ENCODE data around the gene UCN. TPM values are rescaled to one million over a fixed set of nuclear protein-coding genes. Genes with fewer than 3 reads are reported as not detected.

The UCN gene
- total RNA-seq, 2 experiments from 2014 or later = 2.2 to 2.6 TPM

DNA sequence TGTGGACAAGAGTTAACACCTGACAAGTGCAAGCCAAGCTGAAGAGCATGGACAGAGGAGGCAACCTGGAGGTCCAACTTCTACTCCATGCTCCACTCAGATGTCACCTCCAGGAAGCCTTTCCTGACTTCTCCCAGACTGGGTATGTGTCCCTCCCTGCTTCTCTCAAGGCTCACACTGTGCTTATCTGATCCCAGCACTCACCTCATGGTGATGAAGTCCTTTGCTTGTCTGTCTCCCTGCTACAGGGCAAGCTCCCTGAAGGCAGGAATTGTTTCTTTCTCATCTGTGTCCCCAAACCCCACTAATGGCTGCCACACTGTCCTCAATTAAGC lies 42.7 kb downstream of the UCN start:
- peaks cover 40% of the 10 kb centered on the region for H3K27me3 Mint-ChIP-seq (ENCODE audit: low read depth)
- no peaks in the 10 kb centered on the region for H3K36me3 Mint-ChIP-seq (ENCODE audit: low read depth)
- no peak overlapping the region for H3K4me3 Mint-ChIP-seq
- peaks cover 26% of the 10 kb centered on the region for H3K4me1 Mint-ChIP-seq (ENCODE audit: low read depth)
- DNase-seq (no peak), ATAC-seq (no peak)
- H3K9me3 Mint-ChIP-seq (ENCODE audit: insufficient read depth) = no peaks in the 10 kb centered on the region
- ChIA-PET POLR2A (interaction anchor here (0.9 to 1.4 kb wide), 2 partner anchors 14 to 214 kb away, joined by 3 read pairs; partner anchors contain the start of gene AGBL5), CTCF (interaction anchor here (1.1 to 6.1 kb wide), 11 partner anchors 8 to 179 kb away, joined by 3 to 90 read pairs (median 4); partner anchors contain the start of genes KHK and TRIM54)
- H3K27ac Mint-ChIP-seq = no peak overlapping the region

DNA sequence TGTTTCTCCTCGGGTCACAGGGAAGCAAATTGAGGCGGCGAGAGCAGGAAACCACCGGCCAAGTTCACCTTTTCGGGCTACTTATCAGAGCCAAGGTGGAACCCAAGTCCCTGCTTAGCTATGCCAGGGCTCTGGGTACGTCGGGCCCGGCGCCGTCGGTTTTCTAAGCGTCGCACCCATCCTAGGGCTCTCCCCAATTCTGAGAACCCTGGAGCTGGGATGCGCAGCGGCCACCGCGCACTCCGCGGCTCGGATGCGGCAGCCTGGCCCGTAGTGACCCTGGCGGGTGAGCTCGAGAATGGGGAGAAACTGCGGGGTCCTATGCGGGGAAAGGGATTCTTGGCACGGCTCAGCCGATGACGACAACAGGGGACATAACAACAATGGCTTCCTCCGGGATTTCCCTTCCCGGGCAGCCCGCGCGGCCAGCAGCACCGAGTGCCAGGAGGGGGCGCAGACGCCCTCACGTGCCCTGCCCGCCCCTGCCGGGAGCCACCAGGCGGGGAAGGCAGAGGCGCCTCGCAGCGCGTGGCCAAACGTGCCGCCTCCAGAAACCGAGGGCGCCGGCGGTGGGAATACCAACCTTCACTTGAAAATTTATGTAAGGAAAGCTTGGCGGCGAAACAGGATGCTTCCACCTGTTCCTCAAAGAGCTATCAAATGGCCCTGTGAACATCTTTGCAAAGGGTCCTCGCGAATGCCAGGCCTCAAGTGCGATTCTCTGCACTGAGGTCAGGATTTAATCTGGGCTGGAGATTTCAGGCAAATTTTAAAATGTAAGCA lies 43.3 kb downstream of the UCN start:
- H3K36me3 Mint-ChIP-seq (ENCODE audit: low read depth) = no peaks in the 10 kb centered on the region
- ATAC-seq = peak; percentile 50

GRCh38 chr2:27264253-27264752 lies 43.9 kb downstream of the UCN start:
- Mint-ChIP-seq H3K27me3 (ENCODE audit: low read depth) (peaks cover 42% of the 10 kb centered on the region), H3K36me3 (ENCODE audit: low read depth) (no peaks in the 10 kb centered on the region), H3K4me1 (ENCODE audit: low read depth) (peaks cover 26% of the 10 kb centered on the region), H3K27ac (no peak overlapping the region), H3K9me3 (ENCODE audit: insufficient read depth) (no peaks in the 10 kb centered on the region), H3K4me3 (peak overlapping the region; percentile 76)
- ATAC-seq (peak; percentile 45), DNase-seq (no peak)
- POLR2A ChIA-PET = interaction anchor here (0.6 to 2.3 kb wide), 2 partner anchors 16 to 20 kb away, joined by 4 to 7 read pairs; no protein-coding TSS in a partner anchor
- CTCF ChIA-PET = interaction anchor here (1.0 to 6.1 kb wide), 11 partner anchors 8 to 165 kb away, joined by 3 to 90 read pairs (median 4); partner anchors contain the start of genes NRBP1, PREB and TRIM54

More for the DNA sequence above, 43.3 kb downstream of the UCN start:
- ChIA-PET POLR2A (interaction anchor here (0.6 to 1.4 kb wide), 3 partner anchors 15 to 213 kb away, joined by 3 to 4 read pairs (median 3); partner anchors contain the start of gene AGBL5), CTCF (interaction anchor here (1.0 to 6.1 kb wide), 13 partner anchors 8 to 178 kb away, joined by 3 to 90 read pairs (median 4); partner anchors contain the start of genes KHK, NRBP1 and TRIM54)
- H3K27ac Mint-ChIP-seq = no peak overlapping the region
- H3K9me3 Mint-ChIP-seq (ENCODE audit: insufficient read depth) = no peaks in the 10 kb centered on the region
- peak overlapping the region; percentile 48 for H3K4me3 Mint-ChIP-seq
- H3K27me3 Mint-ChIP-seq (ENCODE audit: low read depth) = peaks cover 43% of the 10 kb centered on the region
- H3K4me1 Mint-ChIP-seq (ENCODE audit: low read depth) = peaks cover 26% of the 10 kb centered on the region
- peak; percentile 43 for DNase-seq

DNA sequence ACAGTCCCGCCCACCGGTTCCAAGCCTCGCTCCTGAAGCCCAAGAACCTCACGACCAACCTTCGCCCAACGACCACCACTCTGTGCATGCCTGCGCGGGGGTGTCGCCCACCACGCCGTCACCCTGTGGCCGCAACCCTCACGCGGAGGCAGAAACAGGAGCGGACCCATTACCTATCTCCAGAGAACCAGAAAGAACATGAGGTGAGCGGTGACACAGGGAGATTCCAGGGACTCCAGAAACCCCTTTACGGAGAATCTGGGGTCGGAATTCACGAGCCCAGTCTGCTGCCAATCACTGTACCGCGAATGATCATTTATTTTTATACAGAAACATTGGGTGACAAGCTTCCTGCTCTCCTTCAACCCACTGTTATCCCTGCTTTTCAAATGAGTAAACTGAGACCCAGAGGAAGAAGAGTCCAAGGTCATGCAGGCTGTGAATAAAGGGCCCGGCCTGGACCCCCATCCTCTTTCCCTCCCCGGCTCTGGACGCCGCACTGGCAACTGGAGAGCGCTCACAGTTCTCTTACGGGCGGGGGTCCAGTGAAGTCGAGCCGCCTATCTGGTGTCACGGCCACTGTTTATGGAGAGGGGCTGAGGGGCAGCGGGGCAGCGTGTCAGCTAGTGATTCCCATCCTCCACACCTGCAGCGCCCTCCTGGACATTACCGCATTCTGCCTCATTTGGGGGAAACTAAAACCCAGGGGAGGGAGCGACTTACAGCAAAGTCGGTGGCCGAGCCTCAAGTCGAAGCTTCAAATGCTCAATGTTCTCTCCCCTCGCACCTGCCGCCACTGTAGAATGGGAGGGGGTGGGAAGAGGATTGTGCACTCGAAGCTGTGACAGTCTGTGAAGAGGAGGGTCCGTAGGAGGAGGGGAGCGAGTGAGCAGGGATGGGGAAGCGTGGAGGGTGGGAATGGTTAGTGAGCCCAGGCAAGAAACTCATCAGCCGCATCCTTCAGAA lies 44.7 kb downstream of the UCN start:
- H3K9me3 Mint-ChIP-seq (ENCODE audit: insufficient read depth) = no peaks in the 10 kb centered on the region
- ATAC-seq (no peak), DNase-seq (no peak)
- peaks cover 46% of the 10 kb centered on the region for H3K27me3 Mint-ChIP-seq (ENCODE audit: low read depth)
- H3K4me3 Mint-ChIP-seq = peak overlapping the region; percentile 76
- ChIA-PET CTCF (interaction anchor here (1.1 to 6.1 kb wide), 6 partner anchors 14 to 165 kb away, joined by 3 to 90 read pairs (median 4); partner anchors contain the start of genes NRBP1, PREB and TRIM54), POLR2A (interaction anchor here (1.3 to 2.3 kb wide), 2 partner anchors 15 to 213 kb away, joined by 3 to 7 read pairs; no protein-coding TSS in a partner anchor)
- H3K27ac Mint-ChIP-seq = peak overlapping the region; percentile 35
- no peaks in the 10 kb centered on the region for H3K36me3 Mint-ChIP-seq (ENCODE audit: low read depth)
- peaks cover 26% of the 10 kb centered on the region for H3K4me1 Mint-ChIP-seq (ENCODE audit: low read depth)

DNA sequence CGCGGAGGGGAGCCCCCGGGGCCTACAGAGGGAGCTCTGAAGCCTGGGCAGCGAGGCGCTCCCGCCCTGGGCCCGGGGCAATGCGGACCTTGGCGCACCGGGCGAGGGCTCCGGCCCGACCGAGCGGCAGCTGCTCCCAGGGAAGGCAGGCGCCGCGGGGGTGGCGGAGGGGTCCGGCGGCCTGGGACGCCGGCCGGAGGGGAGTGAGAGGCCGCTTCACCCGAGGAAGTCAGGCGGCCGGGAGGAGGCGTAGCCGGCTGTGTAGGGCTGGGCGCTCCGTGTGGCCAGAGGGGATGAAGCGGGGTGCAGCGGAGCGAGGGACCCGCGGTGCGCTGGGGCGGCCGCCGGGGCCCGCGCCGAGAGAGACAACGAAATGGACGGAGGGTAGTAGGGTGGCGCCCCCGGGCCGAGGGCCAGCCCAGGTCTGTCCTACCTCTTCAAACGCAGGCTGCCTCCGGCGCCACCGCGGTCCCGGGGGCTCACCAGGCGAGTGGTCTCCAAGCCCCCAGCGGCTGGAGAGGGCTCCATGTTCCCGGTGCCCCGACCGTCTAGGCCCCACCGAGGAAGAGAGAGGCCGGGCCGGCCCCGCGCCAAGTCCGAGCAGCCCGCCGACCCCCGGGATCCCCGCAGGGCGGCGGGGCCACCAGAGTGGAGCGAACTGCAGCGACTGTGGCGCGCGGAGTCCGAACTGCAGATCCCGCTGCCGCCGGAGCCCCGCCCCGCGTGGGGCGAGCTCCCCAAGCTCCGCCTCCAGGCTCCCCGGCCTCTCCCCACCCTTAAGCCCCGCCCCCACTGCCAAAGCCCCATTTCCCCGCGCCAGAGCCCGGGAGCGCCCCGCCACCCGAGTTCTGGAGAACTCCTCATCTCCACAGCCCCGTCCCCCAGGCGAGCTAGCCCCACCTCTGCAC lies 45.6 kb downstream of the UCN start, which contains the start of gene SLC30A3:
TSS of gene SLC30A3 (minus strand) at position 669 of the 908 bp plus-strand sequence. CDS start at position 528, 141 bp downstream.
- H3K27me3 Mint-ChIP-seq (ENCODE audit: low read depth) = peaks cover 46% of the 10 kb centered on the region

GRCh38 chr2:27261926-27262298 lies 46.3 kb downstream of the UCN start:
- Mint-ChIP-seq H3K4me3 (peak overlapping the region; percentile 37), H3K9me3 (ENCODE audit: insufficient read depth) (no peaks in the 10 kb centered on the region), H3K27ac (no peak overlapping the region), H3K27me3 (ENCODE audit: low read depth) (peaks cover 46% of the 10 kb centered on the region), H3K4me1 (ENCODE audit: low read depth) (peaks cover 26% of the 10 kb centered on the region), H3K36me3 (ENCODE audit: low read depth) (no peaks in the 10 kb centered on the region)
- ChIA-PET POLR2A (no interaction called here), CTCF (interaction anchor here (1.6 to 6.1 kb wide), 2 partner anchors 41 to 92 kb away, joined by 3 to 45 read pairs; no protein-coding TSS in a partner anchor)
- DNase-seq (no peak), ATAC-seq (no peak)

More for the DNA sequence above, 45.6 kb downstream of the UCN start, which contains the start of gene SLC30A3:
- ChIA-PET CTCF (interaction anchor here (1.6 to 6.1 kb wide), 4 partner anchors 14 to 93 kb away, joined by 3 to 90 read pairs (median 25); partner anchors contain the start of gene TRIM54), POLR2A (interaction anchor here (1.3 to 2.3 kb wide), 2 partner anchors 14 to 212 kb away, joined by 3 to 7 read pairs; no protein-coding TSS in a partner anchor)
- no peaks in the 10 kb centered on the region for H3K9me3 Mint-ChIP-seq (ENCODE audit: insufficient read depth)
- peak within 1 kb of the TSS; percentile 76 for H3K4me3 Mint-ChIP-seq
- ATAC-seq (peak; percentile 84), DNase-seq (peak; percentile 76)
- H3K27ac Mint-ChIP-seq = peak within 1 kb of the TSS; percentile 35
- peaks cover 26% of the 10 kb centered on the region for H3K4me1 Mint-ChIP-seq (ENCODE audit: low read depth)
- H3K36me3 Mint-ChIP-seq (ENCODE audit: low read depth) = no peaks in the 10 kb centered on the region

DNA sequence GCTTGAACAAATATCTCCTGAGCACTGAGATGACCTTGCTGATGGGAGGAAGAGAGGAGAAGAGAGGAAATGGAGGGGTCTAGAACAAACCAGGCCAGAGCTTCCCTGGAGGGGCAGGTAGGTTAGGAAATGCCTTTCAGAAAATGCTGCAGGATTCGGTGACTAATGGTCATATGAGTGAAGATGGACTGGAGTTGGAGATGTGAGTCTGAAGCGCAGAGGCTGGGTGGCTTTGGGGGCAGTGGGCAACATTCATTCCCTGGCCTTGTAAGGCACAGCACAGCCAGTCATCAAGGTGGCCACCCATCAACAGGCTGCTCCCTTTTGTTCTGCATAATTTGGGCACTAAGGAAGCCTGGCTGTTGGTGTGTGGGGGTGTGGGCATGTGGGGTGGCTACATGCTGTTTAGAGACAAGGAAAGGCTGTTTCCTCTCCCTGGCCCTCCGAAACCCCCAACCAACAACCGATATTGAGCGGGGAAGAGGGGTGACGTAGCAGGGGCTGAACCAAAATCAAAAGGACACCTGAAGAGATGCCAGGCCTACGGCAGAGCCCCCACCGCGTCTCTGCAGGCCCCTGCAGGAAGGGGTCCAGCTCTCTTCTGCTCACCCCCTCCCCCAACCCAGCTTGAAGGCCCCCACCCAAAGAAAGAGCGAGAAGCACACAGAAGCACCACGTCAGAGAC lies 46.9 kb downstream of the UCN start:
- Mint-ChIP-seq H3K36me3 (ENCODE audit: low read depth) (no peaks in the 10 kb centered on the region), H3K27ac (no peak overlapping the region), H3K4me1 (ENCODE audit: low read depth) (peaks cover 26% of the 10 kb centered on the region), H3K4me3 (peak overlapping the region; percentile 37), H3K9me3 (ENCODE audit: insufficient read depth) (no peaks in the 10 kb centered on the region), H3K27me3 (ENCODE audit: low read depth) (peaks cover 46% of the 10 kb centered on the region)
- no peak for DNase-seq
- POLR2A ChIA-PET = no interaction called here
- CTCF ChIA-PET = interaction anchor here (1.6 to 6.1 kb wide), 2 partner anchors 41 to 92 kb away, joined by 3 to 45 read pairs; no protein-coding TSS in a partner anchor
- ATAC-seq = no peak

- Mint-ChIP-seq H3K4me3 (no peak overlapping the region), H3K4me1 (ENCODE audit: low read depth) (peaks cover 5% of the 10 kb centered on the region), H3K27me3 (ENCODE audit: low read depth) (peaks cover 38% of the 10 kb centered on the region), H3K27ac (no peak overlapping the region), H3K9me3 (ENCODE audit: insufficient read depth) (no peaks in the 10 kb centered on the region), H3K36me3 (ENCODE audit: low read depth) (no peaks in the 10 kb centered on the region)
- ChIA-PET POLR2A (no interaction called here), CTCF (interaction anchor here (2.2 kb wide), 1 partner anchor 21 kb away, joined by 8 read pairs; no protein-coding TSS in a partner anchor)
- DNase-seq = no peak
- ATAC-seq = no peak
Measured at GRCh38 chr2:27258051-27258450, 50.2 kb downstream of the UCN start.

All from activated CD8-positive, alpha-beta T cell treated with anti-CD3 and anti-CD28 coated beads, Interleukin-2, amount 10 ng/mL, durations not matched to agents 7 days and 5 days (primary cell).